Coronary artery (tissue), 2 donors: ENCODE results near the gene CTAG1B.
"Not testable (repeated sequence)": the region's sequence is repeated elsewhere in the genome, so short reads cannot be mapped to it uniquely, and the experiment has no call there.

Source experiments
- DNase-seq: peaks from one replicate; pipeline ENCODE4 v3.0.0-alpha.2; 2017; ENCODE audit warnings: low spot score
- H3K27ac ChIP-seq, 2 donors: fragments of 200-600 bp; sonication (generic); one replicate each; pipeline ENCODE4 v1.5.1; 2016 to 2019
- H3K4me3 ChIP-seq: fragments of 200-600 bp; sonication (generic); 2 replicates; pipeline ENCODE4 v1.5.1; 2016; ENCODE audit warnings: mild to moderate bottlenecking, moderate library complexity
- TF ChIP-seq, protein P1 (sequence below): fragments of 200-600 bp; sonication (generic); IDR thresholded peaks from one replicate; pipeline ENCODE4 v1.5.1; 2019; ENCODE audit warnings: antibody characterized with exemption

The CTAG1B gene

DNA sequence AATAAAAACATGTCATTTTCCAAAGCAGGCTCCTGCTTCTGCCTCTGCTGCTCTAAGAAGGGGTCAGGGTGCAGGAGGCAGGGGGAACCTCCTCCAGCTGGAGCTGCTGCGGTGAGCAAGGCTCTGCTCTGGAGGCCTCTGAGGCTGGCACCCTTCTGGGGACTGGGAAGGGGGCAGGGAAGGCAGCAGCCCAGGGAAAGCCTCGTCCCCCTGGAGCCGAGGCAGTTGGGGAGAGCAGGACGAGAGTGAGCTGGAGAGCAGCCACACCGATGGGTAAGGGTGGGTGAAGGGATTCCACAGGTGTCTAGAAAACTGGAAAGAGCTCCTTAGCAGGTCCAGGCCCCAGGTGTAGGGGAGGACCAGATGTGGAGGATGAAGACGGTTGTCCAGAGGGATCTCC is 36.3 kb upstream of the CTAG1B start:
- Histone ChIP-seq H3K4me3 (no peak overlapping the region), H3K27ac (no peak overlapping the region)
- TF ChIP-seq, protein P1, sequence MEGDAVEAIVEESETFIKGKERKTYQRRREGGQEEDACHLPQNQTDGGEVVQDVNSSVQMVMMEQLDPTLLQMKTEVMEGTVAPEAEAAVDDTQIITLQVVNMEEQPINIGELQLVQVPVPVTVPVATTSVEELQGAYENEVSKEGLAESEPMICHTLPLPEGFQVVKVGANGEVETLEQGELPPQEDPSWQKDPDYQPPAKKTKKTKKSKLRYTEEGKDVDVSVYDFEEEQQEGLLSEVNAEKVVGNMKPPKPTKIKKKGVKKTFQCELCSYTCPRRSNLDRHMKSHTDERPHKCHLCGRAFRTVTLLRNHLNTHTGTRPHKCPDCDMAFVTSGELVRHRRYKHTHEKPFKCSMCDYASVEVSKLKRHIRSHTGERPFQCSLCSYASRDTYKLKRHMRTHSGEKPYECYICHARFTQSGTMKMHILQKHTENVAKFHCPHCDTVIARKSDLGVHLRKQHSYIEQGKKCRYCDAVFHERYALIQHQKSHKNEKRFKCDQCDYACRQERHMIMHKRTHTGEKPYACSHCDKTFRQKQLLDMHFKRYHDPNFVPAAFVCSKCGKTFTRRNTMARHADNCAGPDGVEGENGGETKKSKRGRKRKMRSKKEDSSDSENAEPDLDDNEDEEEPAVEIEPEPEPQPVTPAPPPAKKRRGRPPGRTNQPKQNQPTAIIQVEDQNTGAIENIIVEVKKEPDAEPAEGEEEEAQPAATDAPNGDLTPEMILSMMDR, result no peak
- no peak for DNase-seq

DNA sequence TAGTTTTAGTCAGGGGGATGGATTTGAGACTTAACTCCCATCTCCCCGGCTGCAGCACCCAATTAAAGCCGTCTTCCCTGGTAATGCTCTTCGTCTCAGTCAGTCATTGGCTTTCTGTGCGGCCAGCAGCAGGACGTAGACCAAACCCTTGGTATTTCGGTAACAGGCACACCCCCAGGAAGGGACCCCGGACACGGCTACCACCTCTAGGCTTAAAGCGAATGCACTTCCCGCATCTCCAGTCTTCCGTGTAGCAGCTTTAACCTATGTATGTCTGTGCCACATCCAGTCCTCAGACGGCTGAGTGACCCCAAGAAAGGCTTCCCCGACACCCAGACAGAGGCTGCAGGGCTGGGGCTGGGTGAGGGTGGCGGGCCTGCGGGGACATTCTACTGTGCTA is 35.8 kb upstream of the CTAG1B start:
- no peak overlapping the region for H3K27ac ChIP-seq
- TF ChIP-seq, protein P1, result no peak
- no peak overlapping the region for H3K4me3 ChIP-seq
- DNase-seq, result no peak

DNA sequence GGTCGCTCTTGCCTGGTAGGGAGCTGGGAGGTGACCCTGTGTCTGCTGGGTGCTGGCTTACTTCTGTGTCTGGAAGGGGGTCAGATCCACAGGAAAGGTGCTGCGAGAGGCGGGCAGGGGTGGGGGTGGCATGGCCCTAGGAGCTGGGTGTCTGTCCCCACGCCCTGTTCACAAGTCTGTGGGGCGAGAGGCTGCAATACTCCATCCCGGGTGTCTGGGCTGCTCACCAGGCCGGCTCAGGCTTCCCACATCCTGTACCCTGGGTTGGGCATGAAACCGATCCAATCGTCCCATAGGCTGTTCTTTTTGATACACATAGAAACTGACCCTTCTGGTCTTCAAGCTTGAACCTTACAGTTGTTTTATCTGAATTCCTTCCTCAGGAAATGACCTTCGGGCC is 35.3 kb upstream of the CTAG1B start:
- TF ChIP-seq, protein P1, result no peak
- DNase-seq, result no peak
- H3K4me3 ChIP-seq, result no peak overlapping the region
- no peak overlapping the region for H3K27ac ChIP-seq

DNA sequence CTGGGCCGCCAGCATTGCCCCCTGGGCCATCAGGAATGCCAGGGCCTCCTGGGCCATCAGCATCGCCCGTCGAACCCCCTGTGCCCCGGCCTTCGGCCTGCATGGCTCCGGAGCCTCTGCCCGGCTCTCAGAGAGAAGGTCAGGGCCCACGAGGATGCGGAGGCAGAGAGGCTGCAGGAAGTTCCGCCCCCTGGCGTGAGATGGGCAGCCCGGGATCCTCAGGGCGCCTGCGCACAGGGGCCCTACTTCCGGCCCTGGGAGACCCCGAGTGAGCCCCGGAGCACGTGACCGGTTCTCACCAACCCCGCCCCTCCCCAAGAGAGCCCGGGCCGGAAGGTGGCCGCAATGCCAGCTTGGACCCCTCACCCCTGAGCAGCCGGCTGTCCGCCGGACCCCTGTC is 34.3 kb upstream of the CTAG1B start, which contains the start of gene CTAG2:
TSS of gene CTAG2 (minus strand) at position 167 of the 400 bp plus-strand sequence. CDS start at position 103, 64 bp downstream.
- not testable (repeated sequence) for H3K27ac ChIP-seq, DNase-seq

DNA sequence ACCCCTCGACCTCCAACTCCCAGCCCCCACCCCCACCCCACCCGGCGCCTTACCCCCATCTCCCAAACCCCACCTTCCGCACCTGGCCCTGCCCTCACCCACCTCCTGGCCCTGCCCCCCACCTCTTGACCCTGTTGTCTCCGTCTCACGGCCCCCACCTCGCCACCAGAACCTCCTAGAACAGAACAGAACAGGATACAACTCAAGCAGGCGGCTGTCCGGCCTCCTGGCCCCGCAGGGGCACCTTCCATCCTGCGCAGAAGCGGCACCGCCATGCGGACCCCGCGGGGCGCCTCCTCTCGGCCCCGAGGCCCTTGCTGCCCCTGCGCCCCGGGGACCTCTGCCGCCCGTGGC is 33.9 kb upstream of the CTAG1B start:
- TF ChIP-seq, protein P1, result no peak
- DNase-seq, result no peak
- Histone ChIP-seq H3K27ac (no peak overlapping the region), H3K4me3 (no peak overlapping the region)

More for the DNA sequence above, 34.3 kb upstream of the CTAG1B start, which contains the start of gene CTAG2:
- not testable (repeated sequence) for H3K4me3 ChIP-seq

DNA sequence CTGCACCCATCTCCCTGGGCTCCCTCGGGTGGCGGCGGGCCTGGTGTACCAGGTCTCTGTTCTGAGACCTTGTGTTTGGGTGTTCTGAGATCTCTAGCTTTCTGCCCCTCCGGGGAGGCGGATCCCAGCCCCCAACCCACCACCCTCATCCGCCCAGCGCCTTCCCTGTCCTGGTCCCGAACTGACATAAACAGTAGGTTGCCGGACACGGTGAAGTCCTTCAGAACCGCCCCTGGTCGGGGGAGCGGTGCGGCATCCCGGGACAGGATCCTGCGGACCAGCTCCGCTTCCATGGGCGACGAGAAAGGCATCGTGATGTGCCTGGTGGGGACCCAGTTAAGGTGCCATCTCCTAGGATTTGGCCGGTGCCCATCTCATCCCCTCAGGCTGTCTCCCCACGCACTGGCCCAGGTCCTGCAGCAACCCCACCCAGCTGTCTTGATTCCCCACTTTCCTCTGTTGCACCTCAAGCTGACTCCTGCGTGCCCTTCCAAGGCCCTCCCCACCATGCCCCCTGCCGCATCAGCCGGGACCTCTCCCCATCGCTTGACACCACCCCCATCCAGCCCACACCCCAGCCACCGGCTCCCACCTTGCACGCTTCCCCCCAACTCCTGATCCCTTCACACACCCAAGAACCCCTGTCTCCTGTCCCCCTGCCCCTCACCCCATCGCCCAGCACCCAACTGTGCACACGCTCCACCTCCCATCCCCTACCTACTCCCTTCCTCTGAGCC is 33.4 kb upstream of the CTAG1B start:
- DNase-seq, result peak; percentile 61
- Histone ChIP-seq H3K4me3 (no peak overlapping the region), H3K27ac (no peak overlapping the region)
- TF ChIP-seq, protein P1, result no peak

DNA sequence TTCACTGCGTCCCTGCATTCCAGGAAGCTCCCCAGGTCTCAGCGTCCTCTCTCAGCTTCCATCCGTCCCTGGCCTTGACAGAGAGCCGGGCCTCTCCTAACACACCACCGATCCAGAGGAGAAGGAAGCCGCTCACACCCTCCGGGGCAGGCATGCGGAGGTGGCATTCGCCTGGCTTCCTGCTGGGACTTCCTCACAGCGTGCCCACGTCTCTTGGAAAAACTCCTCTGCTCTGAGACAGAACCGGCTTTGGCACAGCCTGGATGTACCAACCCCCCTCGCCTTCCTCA is 31.1 kb upstream of the CTAG1B start:
- peak; percentile 58 for DNase-seq
- Histone ChIP-seq H3K27ac (no peak overlapping the region), H3K4me3 (no peak overlapping the region)
- TF ChIP-seq, protein P1, result no peak
